NCI-H526 treated with DMSO at 0.1 percent for 48 hours (cell line): Measurements from ENCODE around the gene ZNF616.
"Not testable (repeated sequence)": the region's sequence is repeated elsewhere in the genome, so short reads cannot be mapped to it uniquely, and the experiment has no call there.

Experiments
- DNase-seq: peaks from one replicate; lab custom pipeline; 2025; lab: John Stamatoyannopoulos, UW

Gene ZNF616

GRCh38 chr19:52110780-52111179 lies 29.0 kb downstream of the ZNF616 start:
- DNase-seq = no peak

GRCh38 chr19:52102782-52103181 lies 37.0 kb downstream of the ZNF616 start:
- no peak for DNase-seq

- DNase-seq = no peak
These were observed 37.7 kb downstream of the ZNF616 start for GRCh38 chr19:52101866-52102562.

GRCh38 chr19:52099497-52100138 lies 40.1 kb downstream of the ZNF616 start:
- no peak for DNase-seq

- not testable (repeated sequence) for DNase-seq
These were observed 43.3 kb downstream of the ZNF616 start for GRCh38 chr19:52096416-52096815.

- DNase-seq = peak; percentile 96
These were observed 44.3 kb downstream of the ZNF616 start, which contains the start of gene ZNF841 for GRCh38 chr19:52095172-52096014. Gene ZNF841, minus strand, starts transcription at chr19:52095765. Its CDS starts 10,964 bp downstream, at chr19:52084801.

- no peak for DNase-seq
These were observed 45.1 kb downstream of the ZNF616 start for GRCh38 chr19:52094526-52095130.

GRCh38 chr19:52086481-52086880 lies 53.3 kb downstream of the ZNF616 start:
- no peak for DNase-seq

- DNase-seq = no peak
These were observed 69.2 kb downstream of the ZNF616 start for GRCh38 chr19:52070496-52070895.

- DNase-seq = no peak
These were observed 70.1 kb downstream of the ZNF616 start for GRCh38 chr19:52069653-52070052.

- DNase-seq = no peak
These were observed 73.4 kb downstream of the ZNF616 start for GRCh38 chr19:52066258-52066863.

GRCh38 chr19:52065399-52065798 lies 74.3 kb downstream of the ZNF616 start:
- no peak for DNase-seq
